ENCODE data around the gene OR6P1. TPM values are rescaled to one million over a fixed set of nuclear protein-coding genes. Genes with fewer than 3 reads are reported as not detected.

Gene OR6P1
- total RNA-seq, 1 experiment from 2014 or later, result not detected

GRCh38 chr1:158516966-158517365, 53.4 kb downstream of the OR6P1 start:
- DNase-seq (ENCODE audit: low spot score), result no peak

Other genes with a start within 250 kb of the OR6P1 start
- gene CD1B, start 239.0 kb downstream of the OR6P1 start, total RNA-seq (2014; rRNA removed; shearing (Covaris generic)), result not detected in 2 replicates
- not detected in 2 replicates for gene CD1E, start 216.7 kb downstream of the OR6P1 start, total RNA-seq (2014; rRNA removed; shearing (Covaris generic))
- not detected in 2 replicates for gene OR10T2, start 171.1 kb downstream of the OR6P1 start, total RNA-seq (2014; rRNA removed; shearing (Covaris generic))
- gene OR10K2, start 144.3 kb downstream of the OR6P1 start, total RNA-seq (2014; rRNA removed; shearing (Covaris generic)), result not detected in 2 replicates
- gene OR10K1, start 108.7 kb downstream of the OR6P1 start, total RNA-seq (2014; rRNA removed; shearing (Covaris generic)), result not detected in 2 replicates
- gene OR10R2, start 98.4 kb downstream of the OR6P1 start, total RNA-seq (2014; rRNA removed; shearing (Covaris generic)), result not detected in 2 replicates
- gene OR6Y1, start 16.2 kb downstream of the OR6P1 start, total RNA-seq (2014; rRNA removed; shearing (Covaris generic)), result not detected in 2 replicates
- gene OR10X1, start 9.3 kb upstream of the OR6P1 start, total RNA-seq (2014; rRNA removed; shearing (Covaris generic)), result not detected in 2 replicates
- gene OR10Z1, start 34.7 kb upstream of the OR6P1 start, total RNA-seq (2014; rRNA removed; shearing (Covaris generic)), result not detected in 2 replicates
- gene SPTA1, start 116.1 kb upstream of the OR6P1 start, total RNA-seq (2014; rRNA removed; shearing (Covaris generic)), result 1.6 and 2.4 TPM in 2 replicates
- not detected in 2 replicates for gene OR6K2, start 130.1 kb upstream of the OR6P1 start, total RNA-seq (2014; rRNA removed; shearing (Covaris generic))
- gene OR6K3, start 150.1 kb upstream of the OR6P1 start, total RNA-seq (2014; rRNA removed; shearing (Covaris generic)), result not detected in 2 replicates
- gene OR6K6, start 184.1 kb upstream of the OR6P1 start, total RNA-seq (2014; rRNA removed; shearing (Covaris generic)), result not detected in 2 replicates
- gene OR6N1, start 201.6 kb upstream of the OR6P1 start, total RNA-seq (2014; rRNA removed; shearing (Covaris generic)), result not detected in 2 replicates
- not detected in 2 replicates for gene OR6N2, start 210.6 kb upstream of the OR6P1 start, total RNA-seq (2014; rRNA removed; shearing (Covaris generic))